Activated T-helper 17 cell treated with anti-CD3 and anti-CD28 coated beads, Interleukin-2, amount 50 U/mL, for 72 hours (primary cell): Measurements from ENCODE around the gene PARP11. TPM values are rescaled to one million over a fixed set of nuclear protein-coding genes. Genes with fewer than 3 reads are reported as not detected.
A peak's percentile ranks its signal among the peaks of the same experiment; 100 is the strongest.

Source experiments
- ATAC-seq: fragments of 150-1000 bp; cut with Tn5 transposase; replicated peaks from 2 replicates; pipeline ENCODE4 v1.10.0; 2021; ENCODE audit warnings: mild to moderate bottlenecking, moderate library complexity
- H3K27ac Mint-ChIP-seq: one replicate; pipeline ENCODE4 v1.8.0; 2022; ENCODE audit warnings: mixed read lengths
- H3K27me3 Mint-ChIP-seq: one replicate; pipeline ENCODE4 v1.8.0; 2022; ENCODE audit warnings: mixed read lengths
- H3K36me3 Mint-ChIP-seq: one replicate; pipeline ENCODE4 v1.8.0; 2022; ENCODE audit warnings: low read depth, mild to moderate bottlenecking, mixed read lengths
- H3K4me1 Mint-ChIP-seq: one replicate; pipeline ENCODE4 v1.8.0; 2022; ENCODE audit warnings: mixed read lengths
- H3K4me3 Mint-ChIP-seq: one replicate; pipeline ENCODE4 v1.8.0; 2022; ENCODE audit warnings: mild to moderate bottlenecking, mixed read lengths
- H3K9me3 Mint-ChIP-seq: one replicate; pipeline ENCODE4 v1.8.0; 2022; ENCODE audit warnings: mixed read lengths
- total RNA-seq, 2 donors: library from RNA; stranded (reverse); gene quantifications; one replicate each; pipeline ENCODE4 v1.2.3, GENCODE V29; 2022

Gene PARP11, protein sequence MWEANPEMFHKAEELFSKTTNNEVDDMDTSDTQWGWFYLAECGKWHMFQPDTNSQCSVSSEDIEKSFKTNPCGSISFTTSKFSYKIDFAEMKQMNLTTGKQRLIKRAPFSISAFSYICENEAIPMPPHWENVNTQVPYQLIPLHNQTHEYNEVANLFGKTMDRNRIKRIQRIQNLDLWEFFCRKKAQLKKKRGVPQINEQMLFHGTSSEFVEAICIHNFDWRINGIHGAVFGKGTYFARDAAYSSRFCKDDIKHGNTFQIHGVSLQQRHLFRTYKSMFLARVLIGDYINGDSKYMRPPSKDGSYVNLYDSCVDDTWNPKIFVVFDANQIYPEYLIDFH
- 10 to 100 TPM; 17.4 to 18.6 TPM for total RNA-seq

DNA sequence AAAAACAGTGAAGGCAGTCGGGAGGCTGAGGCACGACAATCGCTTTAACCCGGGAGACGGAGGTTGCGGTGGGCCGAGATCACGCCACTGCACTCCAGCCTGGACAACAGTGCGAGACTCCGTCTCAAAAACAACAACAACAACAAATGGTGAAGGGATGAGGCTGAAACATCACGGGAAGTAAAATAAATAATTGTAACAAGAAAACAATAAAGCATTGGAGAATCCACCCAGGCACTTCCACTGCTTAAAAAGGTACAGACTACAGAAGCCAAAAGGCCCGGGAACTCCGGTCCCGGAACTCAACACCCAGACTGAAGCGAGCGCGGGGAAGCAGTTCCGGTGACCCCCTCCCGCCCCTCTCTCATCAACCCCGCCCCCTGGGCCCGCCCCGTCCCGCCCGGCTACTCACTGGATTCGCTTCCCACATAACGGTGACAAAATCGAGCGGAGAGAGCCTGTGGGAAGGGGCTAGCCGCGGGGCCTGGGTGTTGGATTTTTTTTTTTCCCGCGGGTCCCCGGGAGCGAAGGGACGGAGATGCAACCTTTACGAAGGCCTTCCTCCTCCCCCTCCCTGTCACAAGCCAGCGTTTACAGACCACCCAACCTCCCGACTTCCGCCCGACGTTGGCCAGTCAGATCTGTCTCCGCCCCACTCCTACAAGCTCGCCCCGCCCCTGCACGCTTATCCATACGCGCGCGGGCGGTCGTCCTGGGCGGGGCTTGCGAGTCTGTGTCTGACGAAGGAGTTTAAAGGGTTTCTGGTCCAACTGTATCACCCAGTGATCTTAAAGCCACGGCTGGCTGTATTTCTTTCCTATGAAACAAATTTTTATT lies at the start of gene PARP11:
PARP11 (minus strand) TSS at position 600 of the 837 bp plus-strand sequence; CDS start at position 430, 170 bp downstream.
- H3K4me3 Mint-ChIP-seq = peak within 1 kb of the TSS; percentile 100
- peaks cover 38% of the 10 kb centered on the region for H3K4me1 Mint-ChIP-seq
- peak; percentile 95 for ATAC-seq

DNA sequence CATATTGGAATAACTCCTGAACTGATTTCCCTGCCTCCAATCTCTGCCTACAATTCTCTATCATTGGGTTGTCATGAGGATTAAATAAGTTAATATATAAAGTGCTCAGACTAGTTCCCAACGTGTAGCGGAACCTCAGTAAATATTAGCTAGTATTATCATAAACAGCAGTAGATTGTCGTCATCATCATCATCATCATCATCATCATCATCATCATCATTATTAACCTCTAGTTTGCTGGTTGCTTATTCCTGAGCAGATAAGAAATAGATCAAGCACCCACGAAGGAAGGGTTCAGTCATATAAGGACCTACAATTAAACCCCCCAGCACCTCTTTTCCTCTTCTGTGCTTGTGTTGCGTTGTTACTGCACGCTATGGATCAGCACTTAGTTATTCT lies 48.8 kb upstream of the PARP11 start:
- no peaks in the 10 kb centered on the region for H3K9me3 Mint-ChIP-seq
- H3K36me3 Mint-ChIP-seq = no peaks in the 10 kb centered on the region
- H3K4me3 Mint-ChIP-seq = no peak overlapping the region
- no peaks in the 10 kb centered on the region for H3K27me3 Mint-ChIP-seq
- H3K4me1 Mint-ChIP-seq = peaks cover 6% of the 10 kb centered on the region
- no peak overlapping the region for H3K27ac Mint-ChIP-seq
- ATAC-seq = no peak

More for the DNA sequence above, at the start of gene PARP11:
- no peaks in the 10 kb centered on the region for H3K36me3 Mint-ChIP-seq
- no peaks in the 10 kb centered on the region for H3K9me3 Mint-ChIP-seq
- peaks cover 3% of the 10 kb centered on the region for H3K27me3 Mint-ChIP-seq
- H3K27ac Mint-ChIP-seq = peak within 1 kb of the TSS; percentile 96

DNA sequence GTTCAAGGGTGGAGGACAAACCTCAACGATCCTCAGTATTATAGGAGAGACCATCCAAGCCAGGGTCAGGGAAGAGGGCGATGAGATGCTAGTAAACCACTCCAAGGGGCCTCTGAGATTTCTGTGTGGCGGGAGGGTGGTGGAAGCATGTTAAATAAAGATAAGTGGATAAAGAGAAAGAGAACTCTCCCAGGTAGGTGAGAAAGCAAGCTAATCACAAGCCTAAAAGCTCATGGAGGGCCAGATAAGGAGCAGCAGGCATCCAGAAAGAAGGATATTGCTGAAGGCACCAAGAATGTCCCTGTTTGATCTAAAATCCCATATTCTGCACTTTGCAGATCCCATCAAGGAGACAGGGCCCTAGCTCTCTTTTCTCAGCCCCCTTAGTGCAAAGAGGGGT lies 48.3 kb upstream of the PARP11 start:
- no peak for ATAC-seq
- Mint-ChIP-seq H3K27me3 (no peaks in the 10 kb centered on the region), H3K4me3 (no peak overlapping the region), H3K4me1 (peaks cover 6% of the 10 kb centered on the region), H3K9me3 (no peaks in the 10 kb centered on the region), H3K36me3 (no peaks in the 10 kb centered on the region), H3K27ac (no peak overlapping the region)

DNA sequence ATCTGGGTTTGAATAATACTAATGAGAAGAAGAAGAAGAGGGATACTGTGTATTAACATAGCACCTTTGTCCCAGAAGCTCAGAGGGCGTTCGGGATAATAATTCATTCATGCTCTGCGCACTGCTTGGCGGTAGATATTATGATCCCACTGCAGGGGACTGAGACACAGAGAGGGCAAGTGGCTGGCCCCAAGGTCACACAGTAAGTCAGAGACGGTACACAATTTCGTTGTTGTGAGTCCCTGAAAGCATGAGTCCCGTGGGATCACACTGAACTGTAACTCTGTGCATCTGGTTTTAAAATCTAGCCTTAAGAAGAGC lies 47.9 kb upstream of the PARP11 start:
- H3K4me1 Mint-ChIP-seq = peaks cover 6% of the 10 kb centered on the region
- H3K36me3 Mint-ChIP-seq = no peaks in the 10 kb centered on the region
- no peak overlapping the region for H3K4me3 Mint-ChIP-seq
- no peaks in the 10 kb centered on the region for H3K27me3 Mint-ChIP-seq
- ATAC-seq = no peak
- no peak overlapping the region for H3K27ac Mint-ChIP-seq
- no peaks in the 10 kb centered on the region for H3K9me3 Mint-ChIP-seq

DNA sequence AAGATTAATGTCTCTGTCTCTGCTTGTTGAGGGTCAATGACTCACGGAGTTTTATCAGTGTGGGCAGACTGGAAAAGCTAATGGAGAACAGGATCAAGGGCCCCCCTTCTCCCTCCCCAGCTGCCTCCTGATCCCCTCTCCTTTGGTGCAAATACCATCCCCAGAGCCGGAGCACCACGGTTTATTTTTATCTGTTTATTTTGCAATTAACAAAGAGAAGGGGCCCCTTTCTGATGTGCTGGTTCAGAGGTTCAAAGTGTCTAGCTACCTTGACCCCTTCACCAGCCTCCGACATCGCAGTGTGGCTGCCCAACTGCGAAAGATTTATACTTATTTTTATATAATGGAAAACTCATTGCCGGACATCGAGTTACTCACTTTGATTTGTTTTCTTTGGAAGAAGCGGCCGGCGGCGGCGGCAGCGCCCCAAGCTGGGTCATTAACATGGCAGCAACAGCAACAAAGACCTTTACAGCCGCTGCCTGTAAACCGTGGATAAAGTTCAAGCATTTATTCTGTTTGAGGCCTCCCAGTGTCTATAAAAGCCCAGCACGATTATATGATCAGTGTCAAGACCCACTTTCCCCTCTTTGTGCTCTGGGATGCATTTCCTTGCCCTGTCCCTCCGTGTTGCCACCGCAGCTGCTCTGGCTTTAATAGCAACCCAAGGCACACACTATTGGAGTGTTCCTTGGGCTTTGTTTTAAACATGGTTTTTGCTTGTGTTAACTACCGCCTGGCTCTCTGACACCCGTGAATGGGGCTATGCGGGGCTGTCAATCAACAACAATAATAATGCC lies 47.4 kb upstream of the PARP11 start:
- H3K9me3 Mint-ChIP-seq = no peaks in the 10 kb centered on the region
- H3K27ac Mint-ChIP-seq = no peak overlapping the region
- H3K36me3 Mint-ChIP-seq = no peaks in the 10 kb centered on the region
- no peak for ATAC-seq
- peaks cover 6% of the 10 kb centered on the region for H3K4me1 Mint-ChIP-seq
- no peak overlapping the region for H3K4me3 Mint-ChIP-seq
- no peaks in the 10 kb centered on the region for H3K27me3 Mint-ChIP-seq

DNA sequence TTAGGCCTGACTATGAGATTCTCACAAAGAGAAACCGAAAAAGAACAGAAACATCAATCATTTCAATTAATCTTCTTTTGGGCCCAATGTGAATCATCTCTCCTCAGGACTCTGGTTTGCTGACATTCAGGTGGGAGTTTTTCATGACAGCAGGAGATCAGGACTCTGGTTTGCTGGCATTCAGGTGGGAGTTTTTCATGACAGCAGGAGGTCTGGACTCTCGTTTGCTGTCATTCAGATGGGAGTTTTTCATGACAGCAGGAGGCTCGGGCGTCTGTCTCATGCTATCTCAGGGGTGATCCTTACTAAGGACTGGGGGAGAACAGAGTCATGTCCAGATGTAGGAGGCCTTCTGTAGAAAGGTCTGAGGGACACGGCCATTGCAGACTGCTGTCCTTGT lies 40.1 kb upstream of the PARP11 start:
- Mint-ChIP-seq H3K27me3 (no peaks in the 10 kb centered on the region), H3K4me1 (peaks cover 18% of the 10 kb centered on the region), H3K36me3 (no peaks in the 10 kb centered on the region), H3K9me3 (peaks cover 4% of the 10 kb centered on the region), H3K4me3 (peak overlapping the region; percentile 63), H3K27ac (peak overlapping the region; percentile 89)
- ATAC-seq = peak; percentile 89

DNA sequence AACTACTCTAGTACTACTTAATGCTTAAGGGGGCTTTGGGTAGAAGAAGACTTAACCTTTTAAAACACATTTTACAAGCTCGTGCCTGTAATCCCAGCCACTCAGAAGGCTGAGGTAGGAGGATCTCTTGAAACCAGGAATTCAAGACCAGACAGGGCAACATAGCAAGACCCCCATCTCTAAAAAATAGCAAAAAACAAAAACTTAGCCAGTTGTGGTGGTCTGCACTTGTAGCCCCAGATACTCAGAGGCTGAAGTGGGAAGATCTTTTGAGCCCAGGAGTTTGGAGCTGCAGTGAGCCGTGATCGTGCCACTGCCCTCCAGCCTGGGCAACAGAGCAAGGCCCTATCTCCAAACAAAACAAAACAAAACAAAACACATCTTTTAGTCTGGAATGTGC lies 39.7 kb upstream of the PARP11 start:
- Mint-ChIP-seq H3K9me3 (peaks cover 4% of the 10 kb centered on the region), H3K27me3 (no peaks in the 10 kb centered on the region), H3K4me1 (peaks cover 18% of the 10 kb centered on the region), H3K36me3 (no peaks in the 10 kb centered on the region), H3K27ac (peak overlapping the region; percentile 89), H3K4me3 (peak overlapping the region; percentile 63)
- no peak for ATAC-seq

DNA sequence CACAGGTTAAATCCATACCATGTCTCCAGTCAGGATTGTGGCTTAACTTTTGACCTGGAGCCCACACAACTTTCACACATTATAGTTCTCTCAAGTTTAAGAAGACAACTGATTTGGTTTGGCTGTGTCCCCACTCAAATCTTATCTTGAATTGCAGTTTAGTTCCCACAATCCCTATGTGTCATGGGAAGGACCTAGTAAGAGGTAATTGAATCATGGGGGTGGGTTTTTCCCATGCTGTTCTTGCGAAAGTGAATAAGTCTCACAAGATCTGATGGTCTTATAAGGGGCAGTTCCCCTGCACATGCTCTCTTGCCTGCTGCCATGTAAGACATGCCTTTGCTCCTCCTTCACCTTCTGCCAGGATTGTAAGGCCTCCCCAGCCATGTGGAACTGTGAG lies 38.2 kb upstream of the PARP11 start:
- no peaks in the 10 kb centered on the region for H3K36me3 Mint-ChIP-seq
- no peaks in the 10 kb centered on the region for H3K27me3 Mint-ChIP-seq
- H3K4me3 Mint-ChIP-seq = no peak overlapping the region
- no peak overlapping the region for H3K27ac Mint-ChIP-seq
- ATAC-seq = peak; percentile 5
- H3K9me3 Mint-ChIP-seq = peaks cover 4% of the 10 kb centered on the region
- peaks cover 18% of the 10 kb centered on the region for H3K4me1 Mint-ChIP-seq

DNA sequence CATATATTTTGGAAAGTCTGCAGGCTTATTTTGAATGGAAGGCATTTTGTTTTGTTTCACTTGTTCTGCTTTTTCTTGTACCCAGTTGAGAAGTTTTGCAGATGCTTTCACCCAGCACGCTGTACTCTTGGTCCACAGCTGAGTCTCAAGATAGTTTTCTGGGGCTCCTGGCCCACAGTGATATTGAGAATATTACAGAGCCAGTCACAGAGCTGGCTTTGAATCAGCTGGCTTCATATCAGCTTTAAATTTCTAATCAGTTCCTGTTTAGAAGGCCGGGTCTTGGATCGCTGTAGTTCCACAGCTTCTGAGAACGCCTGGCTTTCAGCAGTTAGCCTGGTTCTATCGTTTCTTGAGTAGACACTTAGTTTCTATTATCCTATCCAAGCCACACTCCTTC lies 32.5 kb upstream of the PARP11 start:
- Mint-ChIP-seq H3K4me3 (peak overlapping the region; percentile 83), H3K9me3 (no peaks in the 10 kb centered on the region), H3K27ac (peak overlapping the region; percentile 83), H3K36me3 (no peaks in the 10 kb centered on the region), H3K27me3 (no peaks in the 10 kb centered on the region), H3K4me1 (no peaks in the 10 kb centered on the region)
- peak; percentile 45 for ATAC-seq

DNA sequence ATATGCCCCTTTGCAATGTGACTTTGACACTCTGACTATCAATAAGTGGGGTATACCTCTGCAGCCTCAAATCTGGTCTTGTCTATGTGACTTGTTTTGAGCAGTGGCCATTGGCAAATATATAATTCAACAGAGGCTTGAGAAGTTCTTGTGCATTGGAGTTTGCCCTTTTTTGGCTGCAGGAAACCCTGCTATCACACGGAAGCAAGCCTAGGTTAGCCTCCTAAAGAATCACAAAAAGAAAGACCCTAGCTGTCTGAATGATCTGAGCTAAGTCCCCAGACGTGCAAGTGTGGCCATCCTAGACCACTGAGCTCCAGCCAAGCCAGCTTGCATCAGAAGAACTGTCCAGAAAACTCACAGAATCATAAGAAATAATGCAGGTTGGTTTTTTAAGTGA lies 31.8 kb upstream of the PARP11 start:
- H3K27me3 Mint-ChIP-seq = no peaks in the 10 kb centered on the region
- H3K36me3 Mint-ChIP-seq = no peaks in the 10 kb centered on the region
- peak overlapping the region; percentile 83 for H3K4me3 Mint-ChIP-seq
- H3K27ac Mint-ChIP-seq = peak overlapping the region; percentile 83
- ATAC-seq = peak; percentile 7
- peaks cover 5% of the 10 kb centered on the region for H3K4me1 Mint-ChIP-seq
- no peaks in the 10 kb centered on the region for H3K9me3 Mint-ChIP-seq

DNA sequence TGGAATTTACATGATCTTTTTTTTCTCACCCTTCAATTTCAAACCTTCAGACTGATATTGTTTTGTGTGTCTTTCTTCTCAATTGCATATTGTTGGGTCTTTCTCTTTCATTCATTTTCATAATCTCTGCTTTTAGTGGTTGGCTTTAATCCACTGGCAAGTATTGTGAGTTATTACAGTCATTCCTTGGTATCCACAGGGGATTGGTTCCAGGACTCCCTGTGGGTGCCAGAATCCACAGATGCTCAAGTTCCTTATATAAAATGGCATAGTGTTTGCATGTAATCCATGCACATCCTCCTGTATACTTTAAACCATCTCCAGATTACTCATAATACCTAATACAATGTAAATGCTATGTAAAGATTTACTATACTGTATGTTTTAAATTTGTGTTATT lies 29.7 kb upstream of the PARP11 start:
- H3K4me3 Mint-ChIP-seq = peak overlapping the region; percentile 0
- peak overlapping the region; percentile 8 for H3K27ac Mint-ChIP-seq
- no peak for ATAC-seq
- H3K9me3 Mint-ChIP-seq = no peaks in the 10 kb centered on the region
- H3K36me3 Mint-ChIP-seq = no peaks in the 10 kb centered on the region
- H3K4me1 Mint-ChIP-seq = peaks cover 13% of the 10 kb centered on the region
- no peaks in the 10 kb centered on the region for H3K27me3 Mint-ChIP-seq

DNA sequence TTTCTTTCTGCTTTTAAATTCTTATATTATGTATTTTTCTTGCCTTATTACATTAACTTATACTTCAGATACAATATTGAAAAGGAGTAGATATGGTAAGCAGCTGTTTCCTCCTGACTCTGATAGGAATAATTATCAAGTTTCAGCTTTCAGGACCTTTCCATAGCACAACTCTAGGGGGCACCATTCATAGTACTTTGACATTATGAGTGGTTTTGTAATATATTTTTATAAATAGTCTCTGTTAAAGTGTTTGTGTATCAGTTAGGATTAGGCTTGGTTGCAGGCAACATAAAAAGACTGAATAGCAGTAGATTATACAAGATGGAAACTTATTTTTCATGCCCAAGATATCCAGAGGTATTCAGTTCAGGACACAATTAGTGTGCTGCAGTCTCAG lies 27.9 kb upstream of the PARP11 start:
- no peak overlapping the region for H3K4me3 Mint-ChIP-seq
- H3K4me1 Mint-ChIP-seq = peaks cover 29% of the 10 kb centered on the region
- ATAC-seq = no peak
- H3K27me3 Mint-ChIP-seq = no peaks in the 10 kb centered on the region
- H3K9me3 Mint-ChIP-seq = no peaks in the 10 kb centered on the region
- H3K27ac Mint-ChIP-seq = no peak overlapping the region
- no peaks in the 10 kb centered on the region for H3K36me3 Mint-ChIP-seq

DNA sequence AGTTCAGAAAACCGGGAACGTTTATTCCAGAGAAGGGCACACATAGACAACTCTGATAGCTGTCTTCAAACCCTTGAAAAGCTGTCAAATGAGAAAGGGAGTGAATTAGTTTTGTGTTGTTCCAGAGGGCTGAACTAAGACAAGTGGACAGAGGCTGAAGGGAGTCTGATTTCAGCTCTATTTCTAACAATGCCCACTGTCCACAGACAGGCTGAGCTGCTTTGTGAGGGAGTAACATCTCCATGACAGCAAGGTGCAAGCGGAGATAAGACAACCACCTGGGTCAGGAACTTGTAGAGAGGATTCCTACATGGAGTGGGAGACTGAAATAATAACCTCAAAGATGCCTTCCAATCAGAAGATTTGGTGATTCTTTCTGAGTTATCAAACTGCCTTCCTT lies 25.6 kb upstream of the PARP11 start:
- H3K4me1 Mint-ChIP-seq = peaks cover 29% of the 10 kb centered on the region
- H3K4me3 Mint-ChIP-seq = no peak overlapping the region
- H3K9me3 Mint-ChIP-seq = no peaks in the 10 kb centered on the region
- no peaks in the 10 kb centered on the region for H3K27me3 Mint-ChIP-seq
- no peak for ATAC-seq
- H3K27ac Mint-ChIP-seq = peak overlapping the region; percentile 57
- H3K36me3 Mint-ChIP-seq = no peaks in the 10 kb centered on the region

DNA sequence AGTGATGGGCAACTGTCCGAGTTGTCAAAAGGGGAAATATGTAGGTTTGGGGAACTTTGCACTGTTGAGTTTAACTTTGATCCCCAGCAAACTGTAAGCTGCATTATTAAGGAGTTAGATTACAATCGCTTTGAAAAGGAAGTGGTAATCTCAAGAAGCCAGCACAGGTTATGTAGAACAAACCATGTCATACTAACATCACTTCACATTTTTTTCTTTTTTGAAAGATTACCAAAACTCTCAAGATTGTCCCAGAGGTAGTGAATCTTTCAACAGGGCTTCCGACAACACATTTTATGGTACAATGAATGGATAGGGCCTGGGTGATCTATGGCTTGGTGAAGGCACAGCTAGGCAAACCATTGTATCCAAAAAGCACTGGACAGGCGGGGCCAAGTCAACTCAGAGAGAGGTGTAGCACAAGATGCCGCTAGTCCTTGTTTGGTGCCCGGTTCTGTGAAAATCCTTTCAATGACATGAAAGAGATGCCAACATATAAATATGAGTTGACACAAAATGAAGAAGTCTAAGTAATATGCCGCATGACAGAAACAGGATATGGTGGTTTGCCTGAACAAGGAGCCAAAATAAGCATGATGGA lies 24.3 kb upstream of the PARP11 start:
- Mint-ChIP-seq H3K4me3 (peak overlapping the region; percentile 76), H3K36me3 (no peaks in the 10 kb centered on the region), H3K27ac (peak overlapping the region; percentile 81), H3K27me3 (no peaks in the 10 kb centered on the region), H3K4me1 (peaks cover 29% of the 10 kb centered on the region), H3K9me3 (no peaks in the 10 kb centered on the region)
- peak; percentile 69 for ATAC-seq
